HEK293 (cell line): ENCODE data around the gene UBE3C.

Source experiments
- CTCF ChIA-PET: fragments of 350-600 bp; formaldehyde crosslinking; extraction: SDS; loops from one replicate; lab custom pipeline; 2021; ENCODE audit warnings: antibody characterized with exemption; lab: Yijun Ruan, JAX
- POLR2A ChIA-PET: fragments of 300-600 bp; formaldehyde crosslinking; extraction: SDS; loops from one replicate; lab custom pipeline; 2020; ENCODE audit warnings: antibody characterized with exemption, inconsistent platforms; lab: Yijun Ruan, JAX
- H3K27ac ChIP-seq: fragments of 200-500 bp; sonication (Bioruptor generic); 2 replicates; pipeline ENCODE4 v1.5.1; 2014; ENCODE audit warnings: low read depth, low read length, control low read depth, inconsistent platforms; ENCODE audit errors: extremely low read depth
- H3K36me3 ChIP-seq, 2 experiments: fragments of 200-500 bp in 1 of 2; sonication (Bioruptor generic) in 1 of 2; 1 replicate in 1 of 2; 2 replicates in 1 of 2; pipeline ENCODE4 v1.5.1; 2014 to 2017; ENCODE audit warnings: inconsistent platforms in 2 of 2, low read length in 2 of 2; ENCODE audit not compliant: control insufficient read depth in 2 of 2, insufficient read depth in 1 of 2
- H3K4me1 ChIP-seq: fragments of 200-500 bp; sonication (Bioruptor generic); 2 replicates; pipeline ENCODE4 v1.5.1; 2014; ENCODE audit warnings: mild to moderate bottlenecking, low read length, inconsistent platforms; ENCODE audit not compliant: control insufficient read depth, insufficient read depth
- H3K4me3 ChIP-seq: 2 replicates; pipeline ENCODE4 v1.5.1; 2011; ENCODE audit warnings: low read depth, mild to moderate bottlenecking, control low read depth, low read length, moderate library complexity
- H3K9me3 ChIP-seq: fragments of 200-500 bp; sonication (Bioruptor generic); 2 replicates; pipeline ENCODE4 v1.5.1; 2014; ENCODE audit warnings: low read depth, low read length, inconsistent platforms; ENCODE audit not compliant: control insufficient read depth, insufficient read depth
- BCL11A ChIP-seq: fragments of 450-650 bp; formaldehyde crosslinking; IDR thresholded peaks from 2 replicates; pipeline ENCODE4 v1.5.1; 2016; ENCODE audit warnings: low read depth, missing biosample characterization, missing genetic modification characterization
- BCL11B ChIP-seq: fragments of 450-650 bp; formaldehyde crosslinking; IDR thresholded peaks from 2 replicates; pipeline ENCODE4 v1.5.1; 2016; ENCODE audit warnings: low read depth, missing biosample characterization, missing genetic modification characterization
- GLIS2 ChIP-seq: fragments of 450-650 bp; formaldehyde crosslinking; IDR thresholded peaks from 2 replicates; pipeline ENCODE4 v1.5.1; 2016; ENCODE audit warnings: missing biosample characterization, missing genetic modification characterization
- HIC1 ChIP-seq: fragments of 450-650 bp; formaldehyde crosslinking; IDR thresholded peaks from 2 replicates; pipeline ENCODE4 v1.5.1; 2016; ENCODE audit warnings: missing biosample characterization, missing genetic modification characterization
- HOXC10 ChIP-seq: sonication (generic); formaldehyde crosslinking; IDR thresholded peaks from 2 replicates; pipeline ENCODE4 v1.8.1; 2023; ENCODE audit warnings: mild to moderate bottlenecking, missing genetic modification reagents
- KLF1 ChIP-seq: fragments of 450-650 bp; formaldehyde crosslinking; IDR thresholded peaks from 2 replicates; pipeline ENCODE4 v1.5.1; 2016; ENCODE audit warnings: missing biosample characterization, missing genetic modification characterization
- KLF16 ChIP-seq: fragments of 450-650 bp; formaldehyde crosslinking; IDR thresholded peaks from 2 replicates; pipeline ENCODE4 v1.5.1; 2017; ENCODE audit warnings: missing biosample characterization, missing genetic modification characterization
- PATZ1 ChIP-seq: fragments of 450-650 bp; formaldehyde crosslinking; IDR thresholded peaks from 2 replicates; pipeline ENCODE4 v1.5.1; 2016; ENCODE audit warnings: missing biosample characterization, missing genetic modification characterization
- RBAK ChIP-seq: fragments of 450-650 bp; formaldehyde crosslinking; IDR thresholded peaks from 2 replicates; pipeline ENCODE4 v1.5.1; 2016; ENCODE audit warnings: missing biosample characterization, missing genetic modification characterization
- SCRT2 ChIP-seq: fragments of 450-650 bp; formaldehyde crosslinking; IDR thresholded peaks from 2 replicates; pipeline ENCODE4 v1.5.1; 2016; ENCODE audit warnings: missing biosample characterization, missing genetic modification characterization
- SP2 ChIP-seq: fragments of 450-650 bp; formaldehyde crosslinking; IDR thresholded peaks from 2 replicates; pipeline ENCODE4 v1.5.1; 2016; ENCODE audit warnings: missing biosample characterization, missing genetic modification characterization
- SP3 ChIP-seq: fragments of 450-650 bp; formaldehyde crosslinking; IDR thresholded peaks from 2 replicates; pipeline ENCODE4 v1.5.1; 2016; ENCODE audit warnings: missing biosample characterization, missing genetic modification characterization
- ZBTB6 ChIP-seq: fragments of 450-650 bp; formaldehyde crosslinking; IDR thresholded peaks from 2 replicates; pipeline ENCODE4 v1.5.1; 2017; ENCODE audit warnings: missing biosample characterization, missing genetic modification characterization
- ZEB2 ChIP-seq: fragments of 450-650 bp; formaldehyde crosslinking; IDR thresholded peaks from 2 replicates; pipeline ENCODE4 v1.5.1; 2016; ENCODE audit warnings: missing biosample characterization, missing genetic modification characterization
- ZNF157 ChIP-seq: fragments of 450-650 bp; formaldehyde crosslinking; IDR thresholded peaks from 2 replicates; pipeline ENCODE4 v1.5.1; 2016; ENCODE audit warnings: missing biosample characterization, missing genetic modification characterization
- ZNF16 ChIP-seq: fragments of 450-650 bp; formaldehyde crosslinking; IDR thresholded peaks from 2 replicates; pipeline ENCODE4 v1.5.1; 2016; ENCODE audit warnings: low read depth, missing biosample characterization, missing genetic modification characterization
- ZNF2 ChIP-seq: fragments of 450-650 bp; formaldehyde crosslinking; IDR thresholded peaks from 2 replicates; pipeline ENCODE4 v1.5.1; 2016; ENCODE audit warnings: missing biosample characterization, missing genetic modification characterization
- ZNF23 ChIP-seq: fragments of 450-650 bp; formaldehyde crosslinking; IDR thresholded peaks from 2 replicates; pipeline ENCODE4 v1.5.1; 2016; ENCODE audit warnings: missing biosample characterization, missing genetic modification characterization, borderline replicate concordance
- ZNF248 ChIP-seq: fragments of 450-650 bp; formaldehyde crosslinking; IDR thresholded peaks from 2 replicates; pipeline ENCODE4 v1.5.1; 2017; ENCODE audit warnings: missing biosample characterization, missing genetic modification characterization
- ZNF266 ChIP-seq: fragments of 450-650 bp; formaldehyde crosslinking; IDR thresholded peaks from 2 replicates; pipeline ENCODE4 v1.5.1; 2016; ENCODE audit warnings: missing biosample characterization, missing genetic modification characterization, low read depth
- ZNF416 ChIP-seq: fragments of 450-650 bp; formaldehyde crosslinking; IDR thresholded peaks from 2 replicates; pipeline ENCODE4 v1.5.1; 2016; ENCODE audit warnings: missing biosample characterization, missing genetic modification characterization
- ZNF426 ChIP-seq: fragments of 450-650 bp; formaldehyde crosslinking; IDR thresholded peaks from 2 replicates; pipeline ENCODE4 v1.5.1; 2017; ENCODE audit warnings: missing biosample characterization, missing genetic modification characterization, mild to moderate bottlenecking, inconsistent platforms, moderate library complexity
- ZNF449 ChIP-seq: fragments of 450-650 bp; formaldehyde crosslinking; IDR thresholded peaks from 2 replicates; pipeline ENCODE4 v1.5.1; 2017; ENCODE audit warnings: missing biosample characterization, mild to moderate bottlenecking, missing genetic modification characterization, moderate library complexity
- ZNF530 ChIP-seq: fragments of 450-650 bp; formaldehyde crosslinking; IDR thresholded peaks from 2 replicates; pipeline ENCODE4 v1.5.1; 2016; ENCODE audit warnings: low read depth, missing biosample characterization, missing genetic modification characterization
- ZNF544 ChIP-seq: fragments of 450-650 bp; formaldehyde crosslinking; IDR thresholded peaks from 2 replicates; pipeline ENCODE4 v1.5.0; 2017; ENCODE audit warnings: missing biosample characterization, missing genetic modification characterization
- ZNF621 ChIP-seq: fragments of 450-650 bp; formaldehyde crosslinking; IDR thresholded peaks from 2 replicates; pipeline ENCODE4 v1.5.1; 2017; ENCODE audit warnings: missing biosample characterization, missing genetic modification characterization
- ZNF645 ChIP-seq: fragments of 450-650 bp; formaldehyde crosslinking; IDR thresholded peaks from 2 replicates; pipeline ENCODE4; 2016; ENCODE audit warnings: missing biosample characterization, missing genetic modification characterization
- ZSCAN30 ChIP-seq: fragments of 450-650 bp; IDR thresholded peaks from 2 replicates; pipeline ENCODE4 v1.5.1; 2018; ENCODE audit warnings: missing biosample characterization, mild to moderate bottlenecking, missing genetic modification characterization, moderate library complexity
- TF ChIP-seq, protein P1 (sequence below): fragments of 450-650 bp; formaldehyde crosslinking; IDR thresholded peaks from 2 replicates; pipeline ENCODE4 v1.5.1; 2016; ENCODE audit warnings: missing biosample characterization, missing genetic modification characterization

Gene UBE3C

DNA sequence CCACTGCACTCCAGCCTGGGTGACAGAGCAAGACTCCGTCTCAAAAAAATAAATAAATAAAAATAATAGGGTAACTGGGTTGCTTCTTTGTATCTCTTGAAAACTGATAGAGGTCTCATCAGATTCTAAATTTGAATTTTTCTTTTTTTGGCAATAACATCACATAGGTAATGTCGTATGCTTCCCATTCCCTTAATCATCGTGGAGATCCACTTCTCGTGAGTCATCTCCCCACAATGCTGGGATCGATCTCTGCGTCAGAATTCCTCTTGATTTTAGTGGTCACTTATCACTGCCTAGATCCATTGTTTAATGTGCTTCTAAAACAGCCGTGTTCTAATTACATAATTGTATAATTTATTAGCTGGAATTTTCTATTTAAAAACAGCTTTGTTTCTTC lies 127.5 kb downstream of the UBE3C start:
- H3K27ac ChIP-seq: no peak overlapping the region
- ChIA-PET POLR2A (interaction anchor here (0.7 kb wide), 1 partner anchor 45 kb away, joined by 3 read pairs; no protein-coding TSS in a partner anchor), CTCF (interaction anchor here (0.6 kb wide), 1 partner anchor 38 kb away, joined by 3 read pairs; no protein-coding TSS in a partner anchor)
- H3K4me1 ChIP-seq: no peaks in the 10 kb centered on the region
- peaks cover 8 to 85% of the 10 kb centered on the region in 2 experiments; a peak in 2 of 3 replicates for H3K36me3 ChIP-seq
- TF ChIP-seq SP3 (tag by site-specific recombination) (no peak), PATZ1 (no peak), ZNF621 (no peak), ZNF23 (no peak), ZNF645 (tag by site-specific recombination) (no peak), HOXC10 (CRISPR knock-in tag) (no peak), ZNF266 (no peak), HIC1 (tag by site-specific recombination) (no peak), BCL11A (tag by site-specific recombination) (no peak), ZNF544 (tag by site-specific recombination) (no peak), SP2 (tag by site-specific recombination) (no peak), ZNF416 (tag by site-specific recombination) (no peak), ZNF157 (no peak), BCL11B (tag by site-specific recombination) (no peak), ZBTB6 (tag by site-specific recombination) (no peak), KLF16 (no peak)
- H3K9me3 ChIP-seq: no peaks in the 10 kb centered on the region
- no peak overlapping the region for H3K4me3 ChIP-seq

GRCh38 chr7:157267516-157267915 lies 128.8 kb downstream of the UBE3C start:
- H3K27ac ChIP-seq: no peak overlapping the region
- H3K4me3 ChIP-seq: no peak overlapping the region
- ChIA-PET POLR2A (no interaction called here), CTCF (interaction anchor here (0.7 kb wide), 1 partner anchor 72 kb away, joined by 4 read pairs; no protein-coding TSS in a partner anchor)
- no peaks in the 10 kb centered on the region for H3K9me3 ChIP-seq
- no peaks in the 10 kb centered on the region for H3K4me1 ChIP-seq
- peaks cover 8 to 86% of the 10 kb centered on the region in 2 experiments; a peak in 2 of 3 replicates for H3K36me3 ChIP-seq
- TF ChIP-seq ZNF16 (tag by site-specific recombination) (no peak), ZNF248 (tag by site-specific recombination) (no peak), ZNF621 (no peak), ZNF449 (tag by site-specific recombination) (no peak), ZNF426 (tag by site-specific recombination) (no peak), GLIS2 (tag by site-specific recombination) (no peak), RBAK (tag by site-specific recombination) (no peak), ZSCAN30 (tag by site-specific recombination) (no peak), ZEB2 (tag by site-specific recombination) (no peak), KLF1 (no peak), ZNF530 (tag by site-specific recombination) (no peak), SCRT2 (tag by site-specific recombination) (no peak), ZNF2 (tag by site-specific recombination) (no peak), ZNF157 (no peak), ZNF416 (tag by site-specific recombination) (no peak)
- TF ChIP-seq, protein P1, sequence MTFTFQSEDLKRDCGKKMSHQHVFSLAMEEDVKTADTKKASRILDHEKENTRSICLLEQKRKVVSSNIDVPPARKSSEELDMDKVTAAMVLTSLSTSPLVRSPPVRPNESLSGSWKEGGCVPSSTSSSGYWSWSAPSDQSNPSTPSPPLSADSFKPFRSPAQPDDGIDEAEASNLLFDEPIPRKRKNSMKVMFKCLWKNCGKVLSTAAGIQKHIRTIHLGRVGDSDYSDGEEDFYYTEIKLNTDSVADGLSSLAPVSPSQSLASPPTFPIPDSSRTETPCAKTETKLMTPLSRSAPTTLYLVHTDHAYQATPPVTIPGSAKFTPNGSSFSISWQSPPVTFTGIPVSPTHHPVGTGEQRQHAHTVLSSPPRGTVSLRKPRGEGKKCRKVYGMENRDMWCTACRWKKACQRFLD: no peak
